Measurements from ENCODE around the gene NCKAP1.

The NCKAP1 gene

GRCh38 chr2:183025993-183026392 is 12.3 kb downstream of the NCKAP1 start:
- Histone ChIP-seq H3K9ac (ENCODE audit: low read depth, low read length, poor library complexity, severe bottlenecking) (no peak overlapping the region), H3F3A (ENCODE audit: low read depth) (no peaks in the 10 kb centered on the region), H2AFZ (ENCODE audit: low read length) (no peak overlapping the region), H3K9me3 (ENCODE audit: insufficient read depth, low read depth, low read length) (no peaks in the 10 kb centered on the region), H3K4me2 (ENCODE audit: low read depth, low read length, poor library complexity, severe bottlenecking) (no peak overlapping the region), H3K36me3 (ENCODE audit: insufficient read depth, low read length) (no peaks in the 10 kb centered on the region), H3K9me2 (replicated peaks; ENCODE audit: low read depth, low read length) (no peaks in the 10 kb centered on the region), H4K20me1 (ENCODE audit: insufficient read depth, low read length, poor library complexity, severe bottlenecking) (no peaks in the 10 kb centered on the region), H3K79me2 (ENCODE audit: insufficient read depth, low read length) (no peaks in the 10 kb centered on the region), H3K27me3 (ENCODE audit: insufficient read depth, low read length, poor library complexity, severe bottlenecking) (peaks cover 8% of the 10 kb centered on the region), H3K4me1 (ENCODE audit: insufficient read depth, low read length, poor library complexity, severe bottlenecking) (no peaks in the 10 kb centered on the region), H3K4me3 (ENCODE audit: low read length, poor library complexity, severe bottlenecking) (no peak overlapping the region)
- TF ChIP-seq EZH2phosphoT487 (IDR thresholded peaks at IDR 0.05; ENCODE audit: borderline replicate concordance), result no peak
- TF ChIP-seq CTCF (conservative IDR thresholded peaks at IDR 0.05; ENCODE audit: low read length), result no peak

GRCh38 chr2:183024339-183025095 is 13.7 kb downstream of the NCKAP1 start:
- Histone ChIP-seq H3K9me3 (ENCODE audit: insufficient read depth, low read depth, low read length) (no peaks in the 10 kb centered on the region), H3K27me3 (ENCODE audit: insufficient read depth, low read length, poor library complexity, severe bottlenecking) (peaks cover 7% of the 10 kb centered on the region), H3K79me2 (ENCODE audit: insufficient read depth, low read length) (no peaks in the 10 kb centered on the region), H3K4me3 (ENCODE audit: low read length, poor library complexity, severe bottlenecking) (no peak overlapping the region), H3K9me2 (replicated peaks; ENCODE audit: low read depth, low read length) (no peaks in the 10 kb centered on the region), H3K9ac (ENCODE audit: low read depth, low read length, poor library complexity, severe bottlenecking) (no peak overlapping the region), H2AFZ (ENCODE audit: low read length) (no peak overlapping the region), H3F3A (ENCODE audit: low read depth) (no peaks in the 10 kb centered on the region), H3K4me1 (ENCODE audit: insufficient read depth, low read length, poor library complexity, severe bottlenecking) (no peaks in the 10 kb centered on the region), H4K20me1 (ENCODE audit: insufficient read depth, low read length, poor library complexity, severe bottlenecking) (no peaks in the 10 kb centered on the region), H3K4me2 (ENCODE audit: low read depth, low read length, poor library complexity, severe bottlenecking) (no peak overlapping the region), H3K36me3 (ENCODE audit: insufficient read depth, low read length) (no peaks in the 10 kb centered on the region)
- TF ChIP-seq EZH2phosphoT487 (IDR thresholded peaks at IDR 0.05; ENCODE audit: borderline replicate concordance), result no peak
- TF ChIP-seq CTCF (conservative IDR thresholded peaks at IDR 0.05; ENCODE audit: low read length), result no peak

GRCh38 chr2:183022711-183023110 is 15.5 kb downstream of the NCKAP1 start:
- Histone ChIP-seq H2AFZ (ENCODE audit: low read length) (no peak overlapping the region), H3K27me3 (ENCODE audit: insufficient read depth, low read length, poor library complexity, severe bottlenecking) (peaks cover 7% of the 10 kb centered on the region), H3K9me3 (ENCODE audit: insufficient read depth, low read depth, low read length) (no peaks in the 10 kb centered on the region), H3K4me1 (ENCODE audit: insufficient read depth, low read length, poor library complexity, severe bottlenecking) (no peaks in the 10 kb centered on the region), H3K9ac (ENCODE audit: low read depth, low read length, poor library complexity, severe bottlenecking) (no peak overlapping the region), H4K20me1 (ENCODE audit: insufficient read depth, low read length, poor library complexity, severe bottlenecking) (no peaks in the 10 kb centered on the region), H3K4me2 (ENCODE audit: low read depth, low read length, poor library complexity, severe bottlenecking) (no peak overlapping the region), H3K79me2 (ENCODE audit: insufficient read depth, low read length) (no peaks in the 10 kb centered on the region), H3K4me3 (ENCODE audit: low read length, poor library complexity, severe bottlenecking) (no peak overlapping the region), H3K9me2 (replicated peaks; ENCODE audit: low read depth, low read length) (no peaks in the 10 kb centered on the region), H3F3A (ENCODE audit: low read depth) (no peaks in the 10 kb centered on the region), H3K36me3 (ENCODE audit: insufficient read depth, low read length) (no peaks in the 10 kb centered on the region)
- TF ChIP-seq CTCF (conservative IDR thresholded peaks at IDR 0.05; ENCODE audit: low read length) (no peak), EZH2phosphoT487 (IDR thresholded peaks at IDR 0.05; ENCODE audit: borderline replicate concordance) (no peak)

Data from Loucy (cell line).